HG03280 (cell line): Measurements from ENCODE around the gene TSPAN19.

Experiments used
- ATAC-seq: cut with Tn5 transposase; IDR thresholded peaks from one replicate; pipeline ENCODE4 v1.9.1; 2021; ENCODE audit warnings: mild to moderate bottlenecking, moderate library complexity; ENCODE audit not compliant: unreplicated experiment

Gene TSPAN19

GRCh38 chr12:85002778-85003296, 33.2 kb downstream of the TSPAN19 start:
- no peak for ATAC-seq

- ATAC-seq: no peak
Observed at GRCh38 chr12:85000729-85001128, 35.3 kb downstream of the TSPAN19 start.

- ATAC-seq: no peak
Observed at GRCh38 chr12:84998341-84998740, 37.7 kb downstream of the TSPAN19 start.

- no peak for ATAC-seq
Observed at GRCh38 chr12:84996759-84997158, 39.3 kb downstream of the TSPAN19 start.

GRCh38 chr12:84995641-84996040, 40.4 kb downstream of the TSPAN19 start:
- ATAC-seq: no peak

GRCh38 chr12:84994426-84994825, 41.7 kb downstream of the TSPAN19 start:
- no peak for ATAC-seq

- ATAC-seq: no peak
Observed at GRCh38 chr12:84986586-84986985, 49.5 kb downstream of the TSPAN19 start.

- no peak for ATAC-seq
Observed at GRCh38 chr12:84986117-84986516, 50.0 kb downstream of the TSPAN19 start.

- ATAC-seq: no peak
Observed at GRCh38 chr12:84983289-84983688, 52.8 kb downstream of the TSPAN19 start.

GRCh38 chr12:84982888-84983287, 53.2 kb downstream of the TSPAN19 start:
- no peak for ATAC-seq

GRCh38 chr12:84978921-84979320, 57.2 kb downstream of the TSPAN19 start:
- ATAC-seq: no peak

GRCh38 chr12:84976133-84976532, 59.9 kb downstream of the TSPAN19 start:
- no peak for ATAC-seq

GRCh38 chr12:84974155-84974815, 61.8 kb downstream of the TSPAN19 start:
- no peak for ATAC-seq

- no peak for ATAC-seq
Observed at GRCh38 chr12:84973026-84973425, 63.1 kb downstream of the TSPAN19 start.

- ATAC-seq: no peak
Observed at GRCh38 chr12:84969226-84969625, 66.9 kb downstream of the TSPAN19 start.
